ENCODE measurements around the gene MDFI. TPM values are rescaled to one million over a fixed set of nuclear protein-coding genes. Genes with fewer than 3 reads are reported as not detected.

Gene MDFI
- total and polyA plus RNA-seq, 8 donors, result 0.46 to 7.4 (median 2.2) TPM

DNA sequence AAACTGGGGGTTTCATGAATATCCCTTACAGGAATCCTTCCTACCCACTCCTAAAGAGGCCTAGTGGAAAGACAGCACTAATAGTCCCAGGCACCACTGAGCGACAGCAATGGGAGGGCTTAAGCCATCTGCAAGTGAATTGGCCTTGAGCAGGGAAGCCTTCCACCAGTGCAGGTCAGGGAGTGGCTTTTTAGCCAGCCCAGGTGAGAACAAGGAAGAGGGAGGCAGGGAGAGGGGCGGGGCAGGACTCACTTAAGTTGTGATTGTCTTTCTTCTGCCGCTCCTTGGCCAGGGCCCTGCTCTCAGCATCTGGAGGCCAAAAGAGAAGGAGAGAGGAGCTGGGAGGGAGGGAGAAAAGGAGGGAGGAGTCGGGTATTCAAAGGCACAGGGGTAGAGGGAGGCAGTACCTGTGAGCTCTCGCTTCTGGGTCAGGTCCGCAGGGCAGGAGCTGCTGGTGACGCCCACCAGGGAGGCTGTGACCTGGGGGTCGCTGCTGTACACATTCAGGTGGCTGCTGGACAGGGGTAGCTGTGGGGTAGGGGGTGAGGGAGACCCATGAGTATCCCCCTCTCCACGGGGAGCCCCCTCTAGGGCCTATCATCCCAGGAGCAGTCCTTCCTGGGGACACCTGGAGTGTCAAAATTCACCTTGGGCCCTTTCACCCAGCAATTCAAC lies 49.4 kb downstream of the MDFI start:
- ATAC-seq, result peak in 1 of 4 donors; percentile 42
- peak in 2 of 6 donors; percentile 27 to 37 for DNase-seq

GRCh38 chr6:41688256-41688965 lies 50.1 kb downstream of the MDFI start:
- no peak overlapping the region for H3K27ac ChIP-seq
- FAIRE-seq (no peak), ATAC-seq (peak in 1 of 4 donors; percentile 25), DNase-seq (peak in 2 of 6 donors; percentile 14 to 49)
- no peaks in the 10 kb centered on the region for H3K27me3 ChIP-seq
- TF ChIP-seq CTCF (IDR thresholded peaks at IDR 0.05), result no peak
- no peaks in the 10 kb centered on the region for H3K36me3 ChIP-seq
- intact Hi-C loops (cut with DNase I), result loop anchor here in 1 of 3 donors (5.0 kb wide), 1 partner anchor 316 kb away; no protein-coding TSS in a partner anchor
- no peaks in the 10 kb centered on the region for H3K9me3 ChIP-seq
- no peak overlapping the region for H3K4me3 ChIP-seq
- peaks cover 0 to 3% (median 0%) of the 10 kb centered on the region in 3 donors for H3K4me1 ChIP-seq
- 79 to 83% methylated on average over 5 of the region's 5 CpGs for WGBS, 2 donors

More for the DNA sequence above, 49.4 kb downstream of the MDFI start:
- Histone ChIP-seq H3K27me3 (no peaks in the 10 kb centered on the region), H3K4me3 (no peak overlapping the region), H3K36me3 (no peaks in the 10 kb centered on the region), H3K9me3 (no peaks in the 10 kb centered on the region), H3K27ac (no peak overlapping the region), H3K4me1 (peaks cover 0 to 2% (median 2%) of the 10 kb centered on the region in 3 donors)
- WGBS, 2 donors, result 79% methylated on average over 9 of the region's 9 CpGs
- TF ChIP-seq CTCF (IDR thresholded peaks at IDR 0.05), result no peak
- no peak for FAIRE-seq
- intact Hi-C loops (cut with DNase I), result loop anchor here in 1 of 3 donors (5.0 kb wide), 1 partner anchor 315 kb away; no protein-coding TSS in a partner anchor

- no peak overlapping the region for H3K4me3 ChIP-seq
- H3K27ac ChIP-seq, result no peak overlapping the region
- no peaks in the 10 kb centered on the region for H3K36me3 ChIP-seq
- peak in 1 of 6 donors; percentile 32 for DNase-seq
- peaks cover 0 to 4% (median 0%) of the 10 kb centered on the region in 3 donors for H3K4me1 ChIP-seq
- intact Hi-C loops (cut with DNase I), result loop anchor here in 1 of 3 donors (5.0 kb wide), 1 partner anchor 317 kb away; no protein-coding TSS in a partner anchor
- WGBS, 2 donors, result 74 to 75% methylated on average over 9 of the region's 9 CpGs
- no peak for TF ChIP-seq CTCF (IDR thresholded peaks at IDR 0.05)
- peak in 1 of 4 donors; percentile 19 for ATAC-seq
- H3K9me3 ChIP-seq, result no peaks in the 10 kb centered on the region
- H3K27me3 ChIP-seq, result no peaks in the 10 kb centered on the region
- no peak for FAIRE-seq
These were observed 51.1 kb downstream of the MDFI start for GRCh38 chr6:41689171-41690008.

GRCh38 chr6:41690541-41691330 lies 52.5 kb downstream of the MDFI start:
- WGBS, 2 donors, result 95 to 96% methylated on average over 25 of the region's 25 CpGs
- peaks cover 0 to 4% (median 0%) of the 10 kb centered on the region in 3 donors for H3K4me1 ChIP-seq
- no peak overlapping the region for H3K4me3 ChIP-seq
- H3K27me3 ChIP-seq, result no peaks in the 10 kb centered on the region
- no peak for TF ChIP-seq CTCF (IDR thresholded peaks at IDR 0.05)
- no peaks in the 10 kb centered on the region for H3K36me3 ChIP-seq
- no peaks in the 10 kb centered on the region for H3K9me3 ChIP-seq
- DNase-seq (peak in 1 of 6 donors; percentile 55), FAIRE-seq (no peak), ATAC-seq (no peak)
- intact Hi-C loops (cut with DNase I), result no loop called here
- no peak overlapping the region for H3K27ac ChIP-seq
